CMK (cell line): Measurements from ENCODE around the gene MTX3.

Experiments
- DNase-seq: peaks from one replicate; pipeline ENCODE4 v3.0.0-alpha.2; 2010; ENCODE audit warnings: low read depth

The MTX3 gene

GRCh38 chr5:79934681-79935080 lies 56.4 kb downstream of the MTX3 start:
- DNase-seq: no peak

- no peak for DNase-seq
Observed at GRCh38 chr5:79932510-79933504, 58.3 kb downstream of the MTX3 start.

GRCh38 chr5:79931866-79932265 lies 59.2 kb downstream of the MTX3 start:
- no peak for DNase-seq

- no peak for DNase-seq
Observed at GRCh38 chr5:79931409-79931808, 59.7 kb downstream of the MTX3 start.

GRCh38 chr5:79929095-79929494 lies 62.0 kb downstream of the MTX3 start:
- DNase-seq: no peak
